NCI-H524 treated with DMSO at 0.1 percent for 48 hours (cell line): Measurements from ENCODE around the gene AKT3.
"Not testable (repeated sequence)": the region's sequence is repeated elsewhere in the genome, so short reads cannot be mapped to it uniquely, and the experiment has no call there.

Experiments
- DNase-seq: peaks from one replicate; lab custom pipeline; 2025; lab: John Stamatoyannopoulos, UW

AKT3 gene

GRCh38 chr1:243705585-243705984 is 144.5 kb downstream of the AKT3 start:
- no peak for DNase-seq

DNA sequence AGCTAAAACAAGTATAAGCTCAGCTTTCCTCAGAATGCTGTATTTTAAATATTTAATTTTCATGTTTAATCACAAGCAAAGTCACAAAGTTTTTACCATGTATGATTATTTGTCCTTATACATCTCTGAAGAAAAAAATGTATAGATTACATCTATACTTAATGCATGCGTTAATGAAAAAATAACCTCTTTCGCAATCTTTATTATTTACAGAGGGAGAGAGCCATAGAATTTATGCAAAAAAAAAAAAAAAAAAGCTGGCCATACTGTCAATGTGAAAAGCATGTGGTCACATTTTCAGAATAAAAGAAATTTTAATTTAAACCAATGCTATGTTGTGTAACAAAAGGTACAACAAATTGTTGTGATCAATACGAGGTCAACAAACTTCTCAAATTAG is 148.2 kb downstream of the AKT3 start:
- DNase-seq = no peak

- DNase-seq = peak; percentile 51
Measured at GRCh38 chr1:243693800-243694199, 156.2 kb downstream of the AKT3 start.

GRCh38 chr1:243686159-243686558 is 163.9 kb downstream of the AKT3 start:
- DNase-seq = no peak

DNA sequence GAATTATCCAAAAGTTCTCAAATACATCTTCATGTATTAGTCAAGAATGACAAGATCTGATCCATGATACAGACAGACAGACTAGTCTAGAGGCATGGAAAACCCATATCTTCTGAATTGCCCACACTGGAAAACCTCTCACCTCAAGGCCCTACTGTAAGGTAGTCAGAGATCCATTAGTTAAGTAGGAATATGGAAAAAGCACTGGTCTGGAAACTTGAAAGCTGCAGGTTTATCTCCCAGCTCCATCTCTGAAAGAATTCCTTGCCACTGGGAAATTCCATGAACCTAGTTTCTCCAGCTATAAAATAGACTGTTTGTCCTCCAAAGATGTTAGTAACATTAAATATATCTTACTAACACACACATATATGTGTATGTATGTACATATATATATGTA is 169.2 kb downstream of the AKT3 start:
- no peak for DNase-seq

DNA sequence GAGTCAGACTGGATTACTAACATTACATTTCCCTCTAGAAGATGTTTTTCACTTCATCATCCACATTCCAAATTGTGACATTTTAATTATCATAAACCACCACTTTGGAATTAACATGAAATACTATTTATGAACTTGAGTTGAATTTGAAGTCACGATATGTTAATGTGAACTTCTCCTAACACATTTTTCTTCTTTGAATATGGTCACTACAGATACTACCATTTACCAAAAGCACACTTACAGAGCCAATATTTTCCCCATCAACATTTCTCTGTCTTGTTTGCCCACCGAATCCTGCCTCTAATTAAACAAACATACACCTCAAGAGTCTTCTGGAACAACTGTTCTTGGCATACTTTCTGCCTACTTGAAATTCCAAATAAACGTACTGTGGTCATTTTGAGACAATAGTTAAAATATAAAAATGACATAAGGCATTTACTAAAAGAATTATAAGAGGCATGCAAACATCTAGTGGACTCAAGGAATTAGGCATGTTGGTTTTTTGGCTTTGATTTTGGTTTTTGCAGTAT is 177.4 kb downstream of the AKT3 start:
- DNase-seq = no peak

GRCh38 chr1:243667591-243667990 is 182.5 kb downstream of the AKT3 start:
- DNase-seq = no peak

DNA sequence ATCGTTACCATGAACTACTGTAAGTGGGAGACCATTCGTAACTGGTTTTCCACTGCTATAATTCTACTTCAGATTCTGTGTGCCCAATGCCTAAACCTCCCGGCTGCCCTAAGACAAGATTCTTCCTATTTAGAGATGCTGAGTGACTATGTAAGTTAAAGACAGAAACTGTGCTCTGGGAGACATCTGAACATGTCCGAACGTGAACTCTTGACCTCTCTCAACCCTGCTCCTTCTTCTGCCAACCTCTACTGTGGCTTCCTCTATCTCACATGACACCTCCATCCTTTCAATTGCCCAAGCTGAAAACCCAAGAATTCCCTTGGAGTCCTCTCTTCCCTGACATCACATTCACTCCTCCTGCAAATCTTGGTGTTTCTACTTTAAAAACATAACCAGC is 182.9 kb downstream of the AKT3 start:
- no peak for DNase-seq

GRCh38 chr1:243663651-243664050 is 186.4 kb downstream of the AKT3 start:
- DNase-seq = no peak

GRCh38 chr1:243662169-243662568 is 187.9 kb downstream of the AKT3 start:
- DNase-seq = not testable (repeated sequence)

DNA sequence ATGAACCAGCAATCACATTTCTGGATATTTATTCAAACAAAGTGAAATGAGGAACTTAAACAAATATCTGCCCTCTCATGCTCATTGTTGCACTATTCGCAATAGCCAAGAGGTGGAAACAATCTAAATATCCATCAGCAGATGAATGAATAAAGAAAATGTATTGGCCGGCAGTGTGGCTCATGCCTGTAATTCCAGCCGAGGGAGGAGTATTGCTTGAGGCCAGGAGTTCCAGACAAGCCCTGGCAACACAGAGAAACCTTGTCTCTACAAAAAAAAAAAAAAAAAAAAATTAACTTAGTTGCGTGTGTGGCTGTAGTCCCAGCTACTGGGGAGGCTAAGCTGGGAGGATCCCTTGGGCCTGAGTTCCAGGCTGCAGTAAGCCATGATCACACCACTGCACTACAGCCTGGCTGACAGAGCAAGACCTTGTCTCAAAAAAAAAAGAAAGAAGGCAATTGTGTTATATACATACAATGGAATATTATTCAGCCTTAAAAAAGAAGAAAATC is 191.4 kb downstream of the AKT3 start:
- no peak for DNase-seq

DNA sequence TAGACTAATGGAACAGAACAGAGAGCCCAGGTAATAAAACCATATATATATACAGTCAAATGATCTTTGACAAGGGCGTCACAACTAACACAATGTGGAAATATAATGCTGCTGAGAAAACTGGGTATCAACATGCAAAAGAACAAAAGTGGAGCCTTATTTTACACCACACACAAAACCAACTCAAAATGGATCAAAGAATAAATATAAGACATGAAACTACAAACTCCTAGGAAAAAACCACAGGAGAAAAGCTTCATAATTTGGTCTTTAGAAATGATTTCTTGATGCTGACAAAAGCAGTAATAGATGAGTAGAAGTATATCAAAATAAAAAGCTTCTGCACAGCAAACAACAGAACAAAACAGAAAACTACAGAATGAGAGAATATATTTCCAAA is 192.2 kb downstream of the AKT3 start:
- no peak for DNase-seq

DNA sequence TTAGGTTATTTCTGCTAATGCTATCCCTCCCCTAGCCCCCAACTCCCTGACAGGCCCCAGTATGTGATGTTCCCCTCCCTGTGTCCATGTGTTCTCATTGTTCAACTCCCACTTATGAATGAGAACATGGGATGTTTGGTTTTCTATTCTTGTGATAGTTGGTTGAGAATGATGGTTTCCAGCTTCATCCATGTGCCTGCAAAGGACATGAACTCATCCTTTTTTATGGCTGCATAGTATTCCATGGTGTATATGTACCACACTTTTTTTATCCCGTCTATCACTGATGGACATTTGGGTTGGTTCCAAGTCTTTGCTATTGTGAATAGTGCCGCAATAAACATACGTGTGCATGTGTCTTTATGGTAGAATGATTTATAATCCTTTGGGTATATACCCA is 200.5 kb downstream of the AKT3 start:
- DNase-seq = not testable (repeated sequence)

DNA sequence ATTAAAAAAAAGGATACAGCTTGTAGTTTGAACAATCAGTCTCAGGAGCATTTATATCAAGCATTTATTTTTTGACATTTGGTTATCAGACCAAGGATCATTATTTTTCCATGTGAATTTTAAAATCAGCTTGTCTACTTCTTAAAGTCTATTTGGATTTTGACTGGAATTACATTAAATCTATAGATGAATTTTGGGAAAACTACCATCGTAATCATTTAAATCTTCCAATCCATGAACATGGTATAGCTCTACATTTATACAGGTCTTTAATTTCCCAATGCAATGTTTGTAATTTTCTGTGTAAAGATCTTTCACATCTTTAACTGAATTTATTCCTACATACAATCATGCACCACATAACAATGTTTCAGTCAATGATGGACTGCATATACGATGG is 203.2 kb downstream of the AKT3 start:
- DNase-seq = no peak

- no peak for DNase-seq
Measured at GRCh38 chr1:243645281-243645680, 204.8 kb downstream of the AKT3 start.

DNA sequence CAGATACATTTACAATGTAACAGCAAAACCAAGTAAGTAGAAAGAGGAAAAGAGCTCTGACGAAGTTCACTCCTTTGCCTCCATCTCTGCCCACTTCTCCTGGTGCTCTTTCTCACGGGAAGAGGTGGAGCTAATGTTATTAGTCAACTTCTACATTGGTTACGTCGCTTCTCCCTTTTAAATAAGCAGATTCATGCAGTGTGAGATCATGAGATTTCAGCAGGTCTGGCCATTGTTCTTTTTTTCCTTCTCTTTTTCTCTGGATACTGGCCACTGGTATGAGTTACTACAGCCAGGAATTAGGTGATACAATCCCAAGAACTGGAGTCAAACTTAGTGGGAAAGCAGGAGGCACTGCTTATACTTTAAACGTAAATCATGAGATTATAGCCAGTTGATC is 207.1 kb downstream of the AKT3 start:
- DNase-seq = no peak

DNA sequence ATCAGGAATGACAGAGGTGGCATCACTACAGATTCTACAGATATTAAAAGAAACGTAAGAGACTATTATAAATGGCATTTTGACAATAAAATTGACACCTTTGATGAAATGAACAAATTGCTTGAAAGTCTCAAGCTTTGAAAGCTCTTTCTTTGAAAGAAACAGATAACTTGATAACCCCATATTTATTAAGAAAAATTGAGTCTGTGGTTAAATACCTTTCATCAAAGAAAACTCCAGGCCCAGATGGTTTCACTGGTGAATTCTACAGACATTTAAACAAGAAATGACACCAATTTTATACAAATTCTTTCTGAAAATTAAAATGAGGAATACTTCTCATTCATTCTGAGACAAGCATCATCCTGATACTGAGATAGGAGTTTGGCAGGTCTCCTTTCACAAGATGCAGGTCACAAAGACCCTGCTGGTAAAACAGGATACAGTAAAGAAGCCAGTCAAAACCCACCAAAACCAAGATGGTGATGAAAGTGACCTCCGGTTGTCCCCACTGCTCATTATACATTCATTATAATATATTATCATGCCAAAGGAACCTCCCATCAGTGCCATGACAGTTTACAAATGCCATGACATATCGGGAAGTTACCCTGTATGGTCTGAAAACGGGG is 210.9 kb downstream of the AKT3 start:
- DNase-seq = no peak

DNA sequence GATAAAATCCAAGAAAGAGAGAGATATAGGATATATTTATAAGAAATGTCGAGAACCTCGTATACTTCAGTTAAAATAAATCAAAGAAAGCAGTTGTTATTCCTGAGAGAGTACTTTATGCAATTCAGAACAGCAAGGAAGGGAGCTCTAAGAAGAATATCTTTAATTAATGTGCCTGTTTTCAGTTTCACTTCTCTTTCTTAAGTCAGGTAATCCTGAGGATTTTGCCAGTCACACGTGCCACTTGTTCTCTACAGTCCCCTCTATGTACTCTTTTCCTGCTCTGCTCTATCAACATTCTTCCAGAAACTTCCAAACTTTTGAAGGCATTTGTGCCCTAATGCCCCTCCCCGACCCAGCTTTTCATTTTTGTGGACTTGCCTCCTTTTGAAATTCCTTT is 211.9 kb downstream of the AKT3 start:
- no peak for DNase-seq

GRCh38 chr1:243628476-243628907 is 221.6 kb downstream of the AKT3 start:
- DNase-seq = no peak

GRCh38 chr1:243623841-243624240 is 226.2 kb downstream of the AKT3 start:
- no peak for DNase-seq

DNA sequence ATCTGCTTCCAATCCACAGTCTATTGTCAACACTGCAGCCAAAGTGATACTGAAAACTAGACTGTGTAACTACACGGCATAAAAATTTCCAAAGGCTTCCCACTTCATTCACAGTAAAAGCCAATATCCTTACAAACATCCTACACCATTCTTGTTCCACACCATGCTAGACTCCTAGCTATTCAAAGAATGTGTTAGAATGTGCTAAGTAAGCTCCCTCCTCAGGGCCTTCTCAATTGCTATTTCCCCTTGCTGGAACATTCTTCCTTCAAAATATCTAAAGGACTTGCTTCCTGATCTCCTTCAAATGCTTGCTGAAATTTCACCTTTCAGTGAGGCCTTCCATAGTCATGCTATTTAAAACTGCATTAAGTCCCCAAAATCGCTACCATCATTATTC is 228.1 kb downstream of the AKT3 start:
- no peak for DNase-seq

DNA sequence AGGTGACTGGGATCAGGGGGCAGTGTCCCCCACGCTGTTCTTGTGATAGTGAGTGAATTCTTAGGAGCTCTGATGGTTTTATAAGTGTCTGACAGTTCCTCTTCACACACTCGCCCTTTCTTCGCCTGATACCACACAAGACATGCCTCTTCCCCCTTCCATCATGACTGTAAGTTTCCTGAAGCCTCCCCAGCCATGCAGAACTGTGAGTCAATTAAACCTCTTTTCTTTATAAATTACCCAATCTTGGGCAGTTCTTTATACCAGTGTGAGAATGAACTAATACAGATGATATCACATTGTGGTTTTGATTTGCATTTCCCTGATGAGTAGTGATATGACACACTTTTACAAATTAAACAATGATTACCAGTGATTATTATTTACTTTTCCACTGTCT is 229.9 kb downstream of the AKT3 start:
- no peak for DNase-seq

DNA sequence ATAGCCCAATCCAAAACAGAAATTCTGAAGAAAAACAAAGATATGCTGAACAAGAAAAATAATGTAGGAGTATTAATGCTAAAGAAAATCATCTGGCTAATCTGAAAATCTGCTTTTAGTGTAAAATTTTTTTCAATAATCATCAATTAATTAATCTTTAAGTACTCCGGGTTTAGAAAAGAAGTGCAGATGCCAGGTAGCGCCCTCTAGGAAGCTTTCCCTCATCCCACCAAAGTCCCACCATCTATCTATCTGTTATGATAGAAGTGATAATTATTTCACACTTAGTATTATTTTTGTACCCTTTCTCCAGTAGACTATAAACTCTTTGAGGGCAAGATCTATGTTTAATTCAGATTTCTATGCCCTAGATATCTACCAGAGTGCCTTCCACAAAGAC is 240.3 kb downstream of the AKT3 start:
- DNase-seq = no peak

DNA sequence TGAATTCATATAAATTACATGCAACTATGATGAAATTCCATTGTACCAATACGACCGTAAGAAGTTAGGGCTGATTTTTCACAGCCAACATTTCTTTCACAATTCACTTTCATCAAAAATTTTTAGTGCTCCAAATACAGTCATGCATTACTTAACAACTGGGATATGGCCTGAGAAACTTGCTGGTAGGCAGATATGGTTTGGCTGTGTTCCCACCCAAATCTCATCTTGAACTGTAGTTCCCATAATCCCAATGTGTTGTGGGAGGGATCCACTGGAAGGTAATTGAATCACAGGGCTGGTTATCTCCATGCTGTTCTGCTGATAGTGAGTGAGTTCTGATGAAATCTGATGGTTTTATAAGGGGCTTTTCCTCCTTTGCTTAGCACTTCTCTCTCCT is 244.4 kb downstream of the AKT3 start:
- no peak for DNase-seq
